ENCODE measurements around the gene OSMR. TPM values are rescaled to one million over a fixed set of nuclear protein-coding genes. Genes with fewer than 3 reads are reported as not detected.

OSMR gene
- total RNA-seq, 1 donor from 2014 or later: 47.0 TPM

GRCh38 chr5:38879078-38879460 lies 33.3 kb downstream of the OSMR start:
- no peak for TF ChIP-seq CTCF (IDR thresholded peaks at IDR 0.05; ENCODE audit: insufficient read depth, low read length, poor library complexity, severe bottlenecking)
- DNase-seq (ENCODE audit: low read depth): no peak
- no peak overlapping the region for H3K4me3 ChIP-seq (ENCODE audit: low read depth, low read length)
- peaks cover 2% of the 10 kb centered on the region for H3K36me3 ChIP-seq (ENCODE audit: control insufficient read depth, insufficient read depth, low read length)
- H3K27me3 ChIP-seq (ENCODE audit: control insufficient read depth, insufficient read depth, low read length): no peaks in the 10 kb centered on the region

DNA sequence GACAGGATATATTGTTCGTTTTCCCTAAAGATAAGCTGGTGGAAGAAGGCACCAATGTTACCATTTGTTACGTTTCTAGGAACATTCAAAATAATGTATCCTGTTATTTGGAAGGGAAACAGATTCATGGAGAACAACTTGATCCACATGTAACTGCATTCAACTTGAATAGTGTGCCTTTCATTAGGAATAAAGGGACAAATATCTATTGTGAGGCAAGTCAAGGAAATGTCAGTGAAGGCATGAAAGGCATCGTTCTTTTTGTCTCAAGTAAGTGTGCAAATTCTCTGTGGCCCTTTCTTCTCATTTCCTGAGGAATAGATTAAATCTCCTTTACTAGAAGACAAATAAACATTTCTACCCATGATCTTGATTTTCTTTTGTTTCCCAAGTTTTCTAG lies 38.0 kb downstream of the OSMR start:
- Histone ChIP-seq H3K4me3 (ENCODE audit: low read depth, low read length) (no peak overlapping the region), H3K36me3 (ENCODE audit: control insufficient read depth, insufficient read depth, low read length) (peaks cover 2% of the 10 kb centered on the region), H3K27me3 (ENCODE audit: control insufficient read depth, insufficient read depth, low read length) (no peaks in the 10 kb centered on the region)
- no peak for TF ChIP-seq CTCF (IDR thresholded peaks at IDR 0.05; ENCODE audit: insufficient read depth, low read length, poor library complexity, severe bottlenecking)
- no peak for DNase-seq (ENCODE audit: low read depth)

DNA sequence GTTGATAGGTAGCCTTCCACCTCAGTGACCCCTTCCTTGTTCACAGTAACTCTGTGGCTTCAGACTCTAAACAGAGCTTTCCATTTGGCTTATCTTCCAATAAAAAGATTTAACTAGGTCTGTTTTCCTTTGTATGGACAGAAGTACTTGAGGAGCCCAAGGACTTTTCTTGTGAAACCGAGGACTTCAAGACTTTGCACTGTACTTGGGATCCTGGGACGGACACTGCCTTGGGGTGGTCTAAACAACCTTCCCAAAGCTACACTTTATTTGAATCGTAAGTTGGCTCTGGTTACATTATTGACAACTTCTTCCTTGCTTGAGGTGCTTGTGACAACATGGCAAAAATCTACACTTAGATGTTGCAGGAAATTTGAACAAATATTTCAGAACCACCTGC lies 39.4 kb downstream of the OSMR start:
- no peak for TF ChIP-seq CTCF (IDR thresholded peaks at IDR 0.05; ENCODE audit: insufficient read depth, low read length, poor library complexity, severe bottlenecking)
- Histone ChIP-seq H3K4me3 (ENCODE audit: low read depth, low read length) (no peak overlapping the region), H3K27me3 (ENCODE audit: control insufficient read depth, insufficient read depth, low read length) (no peaks in the 10 kb centered on the region), H3K36me3 (ENCODE audit: control insufficient read depth, insufficient read depth, low read length) (peaks cover 2% of the 10 kb centered on the region)
- DNase-seq (ENCODE audit: low read depth): no peak

DNA sequence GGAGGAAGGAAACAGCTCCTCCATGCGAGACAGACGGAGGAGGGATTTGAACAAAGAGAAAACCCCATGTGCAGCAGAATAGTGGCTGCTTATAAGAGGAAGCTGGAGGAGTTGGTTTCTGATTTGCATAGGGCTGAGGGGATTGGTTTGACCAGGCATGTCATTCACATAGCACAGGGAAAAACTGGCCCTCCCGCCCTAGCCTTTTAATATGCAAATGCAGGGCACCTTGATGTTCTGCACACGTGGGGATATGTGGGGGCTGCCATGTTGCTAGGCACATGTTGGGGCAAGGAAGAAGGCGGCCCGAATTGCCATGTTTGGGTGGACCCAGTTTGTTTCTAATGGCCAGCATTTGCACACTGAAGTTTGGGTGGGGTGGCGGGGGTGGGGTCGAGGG lies 42.2 kb downstream of the OSMR start:
- no peak for DNase-seq (ENCODE audit: low read depth)
- no peak for TF ChIP-seq CTCF (IDR thresholded peaks at IDR 0.05; ENCODE audit: insufficient read depth, low read length, poor library complexity, severe bottlenecking)
- Histone ChIP-seq H3K27me3 (ENCODE audit: control insufficient read depth, insufficient read depth, low read length) (no peaks in the 10 kb centered on the region), H3K36me3 (ENCODE audit: control insufficient read depth, insufficient read depth, low read length) (peaks cover 3% of the 10 kb centered on the region), H3K4me3 (ENCODE audit: low read depth, low read length) (no peak overlapping the region)

GRCh38 chr5:38889424-38889823 lies 43.6 kb downstream of the OSMR start:
- no peak for TF ChIP-seq CTCF (IDR thresholded peaks at IDR 0.05; ENCODE audit: insufficient read depth, low read length, poor library complexity, severe bottlenecking)
- no peaks in the 10 kb centered on the region for H3K27me3 ChIP-seq (ENCODE audit: control insufficient read depth, insufficient read depth, low read length)
- peaks cover 3% of the 10 kb centered on the region for H3K36me3 ChIP-seq (ENCODE audit: control insufficient read depth, insufficient read depth, low read length)
- no peak overlapping the region for H3K4me3 ChIP-seq (ENCODE audit: low read depth, low read length)
- no peak for DNase-seq (ENCODE audit: low read depth)

- peaks cover 1% of the 10 kb centered on the region for H3K36me3 ChIP-seq (ENCODE audit: control insufficient read depth, insufficient read depth, low read length)
- DNase-seq (ENCODE audit: low read depth): no peak
- TF ChIP-seq CTCF (IDR thresholded peaks at IDR 0.05; ENCODE audit: insufficient read depth, low read length, poor library complexity, severe bottlenecking): no peak
- H3K27me3 ChIP-seq (ENCODE audit: control insufficient read depth, insufficient read depth, low read length): no peaks in the 10 kb centered on the region
- no peak overlapping the region for H3K4me3 ChIP-seq (ENCODE audit: low read depth, low read length)
Observed at GRCh38 chr5:38891563-38891962, 45.8 kb downstream of the OSMR start.
